Endometrium (tissue), 2 donors: ENCODE data around the gene ZNF423.
A peak's percentile ranks its signal among the peaks of the same experiment; 100 is the strongest.

Experiments used
- FAIRE-seq: peaks from 2 replicates; lab custom pipeline; 2012; peaks lifted over from hg19 to GRCh38; lab: Jason Lieb, UNC
- donor health status: control.
- donor health status: control.

Gene ZNF423

DNA sequence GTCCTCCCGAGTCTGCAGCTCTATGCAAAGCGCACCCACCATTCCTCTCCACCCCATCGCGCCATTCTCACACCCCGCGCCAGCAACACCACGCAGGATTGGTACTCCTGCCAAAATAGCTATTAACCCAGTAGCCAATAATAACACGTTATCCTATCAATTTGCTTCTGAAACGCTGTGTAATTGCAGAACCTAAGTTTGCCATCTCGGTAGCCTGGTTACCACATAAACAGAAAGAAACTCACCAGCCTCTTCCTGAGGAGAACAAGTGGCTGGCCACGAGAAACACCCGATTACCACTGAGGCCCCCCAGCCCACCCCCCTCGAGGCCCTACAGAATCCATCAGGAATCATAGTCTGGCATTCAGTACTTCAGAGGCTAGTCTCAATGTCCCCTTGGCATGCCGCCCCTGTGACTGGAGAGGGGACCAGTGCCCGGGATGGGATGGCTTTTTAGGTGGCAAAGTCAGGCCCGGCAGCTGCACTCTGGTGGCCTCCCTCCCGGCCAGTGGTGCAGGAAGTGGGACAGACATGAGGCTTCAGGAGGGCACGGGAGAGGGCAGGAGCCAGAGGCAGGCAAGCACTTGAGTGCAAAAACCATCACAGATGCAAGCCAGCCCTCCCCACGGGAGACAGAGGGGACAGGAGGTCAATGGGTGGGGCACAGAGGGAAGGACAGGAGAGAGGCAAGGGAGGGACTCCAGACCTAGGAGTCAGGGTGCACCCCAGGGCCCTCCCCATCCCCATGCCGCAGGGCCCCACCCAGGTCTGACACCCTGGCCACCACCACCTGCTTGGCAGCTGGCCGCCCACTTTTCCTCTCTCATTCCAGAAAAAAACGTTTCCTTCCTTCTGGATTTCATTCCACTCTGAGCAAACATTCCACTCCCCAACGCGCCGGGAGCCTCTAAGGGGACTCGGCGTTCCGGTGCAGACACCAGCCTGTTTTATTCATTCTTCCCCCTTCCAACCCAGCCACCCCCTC is 192.5 kb downstream of the ZNF423 start:
- no peak for FAIRE-seq

DNA sequence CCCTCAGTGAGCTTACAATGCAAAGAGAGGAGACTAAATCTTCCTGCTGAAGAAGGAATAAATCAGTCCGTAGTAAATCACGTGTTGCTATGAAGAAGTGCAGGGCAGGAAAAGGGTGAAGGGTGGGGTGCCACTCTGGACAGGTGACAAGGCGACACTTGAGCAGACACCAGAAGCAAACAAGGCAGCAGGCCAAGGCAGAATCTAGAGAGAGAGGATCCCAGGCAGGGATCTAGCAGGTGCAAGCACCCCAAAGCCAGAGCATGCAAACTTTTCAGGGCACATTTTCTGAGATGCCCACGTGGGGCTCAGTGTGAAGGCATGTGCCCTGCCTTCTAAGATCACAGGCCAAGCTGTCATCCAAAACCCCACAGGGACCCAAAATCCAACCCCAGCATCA is 193.3 kb downstream of the ZNF423 start:
- no peak for FAIRE-seq

DNA sequence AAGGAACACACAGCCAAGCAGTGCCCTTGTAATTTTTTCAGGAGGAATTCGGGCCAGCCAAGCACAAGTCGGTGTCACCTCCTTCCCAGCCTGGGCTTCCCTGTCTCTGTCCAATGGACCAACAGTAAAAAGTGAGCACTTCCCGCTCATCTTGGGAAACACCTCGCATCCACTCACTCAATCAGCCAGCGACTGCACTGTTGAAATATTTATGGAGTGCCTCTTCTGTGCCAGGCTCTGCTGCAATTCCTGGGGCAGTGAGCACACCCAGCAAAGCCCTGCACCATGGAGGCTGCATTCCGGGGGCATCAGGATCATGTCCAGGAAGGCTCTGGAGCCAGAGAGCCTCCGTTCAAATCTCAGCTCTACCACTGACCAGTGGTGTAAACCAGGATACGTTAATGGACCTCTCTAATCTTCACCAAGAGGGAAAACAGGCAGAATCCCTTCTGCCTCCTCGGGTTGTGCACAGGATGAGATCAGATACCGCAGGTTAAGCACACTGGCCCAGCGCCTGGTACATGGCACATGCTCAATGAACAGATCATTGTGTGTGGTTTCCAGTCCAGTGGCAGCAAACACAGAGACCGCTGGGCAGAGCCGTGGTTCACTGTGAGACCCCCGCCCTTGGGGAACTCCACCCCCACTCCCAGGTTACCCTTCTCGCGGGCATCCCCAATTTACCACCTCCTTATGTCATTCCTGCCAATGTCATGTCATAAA is 194.3 kb downstream of the ZNF423 start:
- FAIRE-seq = no peak

DNA sequence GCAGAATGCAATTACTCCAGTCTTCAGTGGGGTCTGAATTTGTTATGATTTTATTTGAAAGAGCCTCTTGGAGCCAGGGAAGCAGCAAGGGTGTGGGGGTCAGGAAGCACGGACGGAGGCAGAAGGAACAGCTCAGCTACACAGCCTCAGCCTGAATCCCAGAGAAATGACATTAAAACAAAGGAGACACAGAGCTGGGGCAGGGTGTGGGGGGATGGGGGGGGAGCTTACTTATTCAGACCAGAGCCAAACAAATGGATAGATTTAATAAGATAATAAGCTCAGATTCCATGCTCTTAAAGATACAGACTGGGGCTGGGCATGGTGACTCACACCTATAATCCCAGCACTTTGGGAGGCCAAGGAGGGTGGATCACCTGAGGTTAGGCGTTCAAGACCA is 195.3 kb downstream of the ZNF423 start:
- FAIRE-seq = no peak

DNA sequence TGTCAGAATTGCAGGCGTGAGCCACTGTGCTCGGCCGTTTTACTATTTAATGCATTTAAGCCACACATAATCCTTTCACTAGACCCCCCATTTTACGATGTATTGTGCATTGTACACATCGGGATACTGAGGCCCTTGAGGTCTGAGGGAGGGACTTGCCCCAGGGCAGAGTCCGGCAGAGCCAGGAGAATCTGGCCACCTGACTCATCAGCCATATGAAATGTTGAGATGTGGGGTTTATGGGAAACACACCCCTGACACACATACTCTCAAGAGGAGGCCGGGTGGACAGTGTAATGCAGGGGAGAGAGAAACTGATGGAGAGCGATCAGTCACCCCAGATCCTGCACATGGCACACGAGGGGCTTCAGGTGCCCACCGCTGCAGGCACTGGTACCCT is 196.6 kb downstream of the ZNF423 start:
- no peak for FAIRE-seq

DNA sequence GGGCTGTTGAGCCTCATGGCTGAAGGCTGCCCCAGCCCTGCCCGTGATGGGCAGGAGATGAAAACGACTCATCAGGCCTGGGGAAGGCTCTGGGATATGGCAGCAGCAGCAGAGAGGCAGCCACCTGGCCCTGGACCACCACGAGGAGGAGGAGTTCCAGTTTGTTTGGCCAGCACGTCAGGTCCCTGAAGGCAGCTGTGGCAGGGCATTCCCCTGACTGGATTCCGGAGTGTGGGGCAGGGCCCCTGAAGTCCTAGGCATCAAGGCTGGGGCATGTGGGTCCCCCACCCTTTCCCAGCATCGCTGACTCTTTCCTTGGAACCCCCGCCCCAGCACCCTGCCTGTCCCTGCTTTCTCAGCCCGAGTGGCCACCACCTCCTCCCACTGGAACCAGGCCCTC is 197.4 kb downstream of the ZNF423 start:
- no peak for FAIRE-seq

DNA sequence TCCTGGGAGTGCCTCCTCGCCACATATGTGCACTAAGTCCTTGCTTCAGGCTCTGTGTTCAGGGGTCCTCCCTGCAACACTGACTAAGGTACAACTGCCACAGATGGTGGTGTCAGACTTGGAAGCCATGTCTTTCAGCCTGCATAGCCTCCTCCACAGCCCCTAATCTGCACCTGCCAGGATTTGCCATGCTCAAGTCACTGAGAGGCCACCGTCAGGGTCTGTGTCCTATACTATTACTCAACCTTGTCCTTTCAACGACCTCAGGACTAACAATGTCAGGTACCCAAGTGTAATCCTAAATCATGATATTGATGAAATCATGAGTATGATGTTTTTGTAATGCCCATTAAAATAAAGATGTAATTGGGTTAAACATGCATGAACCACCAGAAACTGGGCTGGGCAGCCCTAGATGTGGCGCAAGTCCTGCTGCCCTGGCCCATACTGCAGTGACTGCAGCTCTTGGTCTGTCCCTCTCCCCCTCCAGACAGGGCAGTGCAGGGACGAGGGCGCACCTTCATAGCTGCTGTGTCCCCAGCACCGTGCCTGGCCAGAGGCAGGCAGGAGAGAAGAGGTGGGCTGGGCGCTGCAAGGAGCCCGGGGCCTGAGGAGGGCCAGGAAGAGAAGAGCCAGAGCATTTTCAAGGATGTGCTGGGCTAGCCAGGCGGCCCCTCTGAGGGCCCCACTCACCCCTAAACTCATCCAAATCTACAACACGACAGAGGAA is 198.0 kb downstream of the ZNF423 start:
- no peak for FAIRE-seq

DNA sequence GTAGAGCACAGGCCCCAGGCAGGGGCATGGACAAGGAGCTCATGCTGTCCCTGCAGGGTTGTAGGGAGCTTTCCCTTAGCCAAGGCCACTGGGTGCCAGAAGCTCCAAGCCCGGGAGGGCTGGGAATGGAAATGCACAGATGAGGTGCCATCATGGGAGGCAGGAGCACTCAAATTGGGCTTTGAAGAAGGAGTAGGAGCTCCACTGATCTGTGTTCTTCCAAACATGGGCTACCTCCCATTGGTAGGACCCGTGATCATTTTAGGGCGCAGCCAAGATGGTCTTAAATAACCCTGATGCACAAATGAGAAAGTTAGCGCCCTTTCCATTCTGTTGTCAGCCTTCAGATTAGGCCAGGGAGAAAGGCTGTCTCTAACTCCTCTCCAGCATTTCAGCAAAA is 201.5 kb downstream of the ZNF423 start:
- no peak for FAIRE-seq

DNA sequence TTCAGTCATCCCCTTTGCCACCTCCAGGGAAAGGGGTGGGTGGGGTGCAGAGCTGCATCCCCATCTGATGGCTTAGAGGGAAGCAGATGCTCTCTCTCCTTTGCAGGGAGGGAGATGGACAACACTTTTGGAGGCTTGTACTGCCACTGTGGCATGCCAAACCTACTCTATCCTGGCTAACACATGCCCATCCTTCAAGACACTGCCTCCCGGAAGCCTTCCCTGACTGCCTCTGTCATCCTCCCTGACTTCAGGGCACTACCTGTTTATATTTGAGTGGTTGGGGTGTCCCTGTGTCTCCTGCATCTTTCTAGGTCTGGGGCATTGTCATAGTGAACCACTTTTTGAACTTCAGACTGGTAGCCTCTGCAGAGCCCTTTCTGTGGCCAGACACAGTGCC is 202.3 kb downstream of the ZNF423 start:
- no peak for FAIRE-seq

DNA sequence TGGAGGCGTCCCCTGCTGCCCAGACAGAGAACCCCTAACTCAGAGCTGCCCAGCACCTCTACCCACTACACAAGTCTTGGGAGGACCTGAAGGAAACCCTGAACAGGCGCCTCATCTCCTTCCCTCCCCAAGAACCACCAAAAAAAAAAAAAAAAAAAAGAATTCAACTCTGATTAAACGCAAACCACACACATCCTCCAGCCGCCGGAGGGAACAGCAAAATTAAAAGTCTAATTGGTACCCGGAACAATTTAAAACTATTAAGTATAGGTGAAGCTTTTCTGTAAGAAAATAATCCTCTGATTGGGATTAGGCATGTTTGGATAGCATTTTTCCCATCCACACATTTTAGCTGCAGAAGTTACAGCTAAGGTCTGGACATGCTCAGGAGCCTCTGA is 202.7 kb downstream of the ZNF423 start:
- no peak for FAIRE-seq

DNA sequence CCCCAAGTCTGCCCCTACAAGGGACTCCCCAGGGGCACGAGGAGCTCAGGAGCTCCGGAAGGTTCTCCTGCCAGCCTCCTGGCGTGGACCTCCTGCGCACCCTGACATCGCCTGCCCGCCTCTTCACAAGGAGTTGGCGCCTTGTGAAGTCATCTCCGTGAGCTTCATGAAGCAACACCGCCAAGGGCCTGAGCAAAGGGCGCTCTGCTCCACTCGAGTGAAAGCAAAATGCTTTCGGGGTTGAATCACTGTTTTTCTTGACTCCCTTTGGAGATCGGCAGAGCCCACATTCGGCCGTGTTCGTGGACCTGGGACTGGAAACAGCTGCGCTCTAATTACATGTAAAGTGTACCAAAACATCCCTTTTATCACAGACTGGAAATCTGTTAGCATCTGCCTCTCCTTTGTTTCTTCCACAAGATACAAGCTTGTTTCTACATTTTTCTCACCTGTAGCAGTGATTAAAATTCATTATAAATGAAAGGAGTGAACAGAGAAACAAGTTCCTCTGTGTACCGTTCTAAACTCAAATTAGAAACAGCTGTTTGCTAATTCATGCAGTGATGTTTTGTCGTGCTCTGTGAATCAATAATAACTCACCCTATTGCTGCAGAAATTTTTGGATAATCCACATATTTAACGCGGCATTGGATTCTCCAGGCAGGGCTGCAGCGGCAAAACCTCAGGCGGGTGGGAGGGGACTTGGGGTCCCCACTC is 203.3 kb downstream of the ZNF423 start:
- peak; percentile 51 for FAIRE-seq

DNA sequence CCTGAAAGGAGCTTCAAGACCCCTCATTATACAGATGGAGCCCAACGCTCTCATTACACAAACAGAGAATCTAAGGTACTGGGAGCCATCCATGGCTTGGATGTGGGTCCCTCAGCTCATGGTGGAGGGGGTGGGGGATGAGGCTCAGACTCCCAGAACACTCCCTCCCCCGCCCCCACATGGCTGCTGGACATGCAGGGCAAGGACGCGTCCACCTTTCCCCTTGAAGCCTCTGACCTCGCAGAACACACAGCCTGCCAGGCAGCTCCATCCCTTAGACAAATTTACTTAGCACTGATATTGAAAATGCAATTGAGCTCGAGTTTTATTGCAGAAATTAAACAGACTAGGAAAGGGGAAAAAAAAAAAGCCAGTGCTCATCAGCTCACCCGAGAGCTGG is 203.9 kb downstream of the ZNF423 start:
- no peak for FAIRE-seq

DNA sequence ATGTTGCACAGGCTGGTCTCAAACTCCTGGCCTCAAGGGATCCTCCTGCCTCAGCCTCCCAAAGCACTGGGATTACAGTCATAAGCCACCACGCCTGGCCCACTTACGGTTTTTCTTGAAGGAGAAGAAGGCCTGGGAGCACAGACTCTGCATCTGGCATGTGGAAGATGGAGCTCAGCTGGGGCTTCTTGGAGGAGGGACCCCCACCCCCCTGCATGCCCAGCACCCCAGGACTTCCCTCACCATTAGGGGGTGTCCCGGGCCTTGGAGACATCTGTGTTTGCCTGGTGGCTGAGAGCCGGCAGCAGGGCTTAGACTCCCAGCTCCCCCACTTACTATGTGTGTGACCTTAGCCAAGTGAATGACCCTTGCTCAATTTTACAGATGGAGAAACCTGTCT is 204.7 kb downstream of the ZNF423 start:
- no peak for FAIRE-seq

DNA sequence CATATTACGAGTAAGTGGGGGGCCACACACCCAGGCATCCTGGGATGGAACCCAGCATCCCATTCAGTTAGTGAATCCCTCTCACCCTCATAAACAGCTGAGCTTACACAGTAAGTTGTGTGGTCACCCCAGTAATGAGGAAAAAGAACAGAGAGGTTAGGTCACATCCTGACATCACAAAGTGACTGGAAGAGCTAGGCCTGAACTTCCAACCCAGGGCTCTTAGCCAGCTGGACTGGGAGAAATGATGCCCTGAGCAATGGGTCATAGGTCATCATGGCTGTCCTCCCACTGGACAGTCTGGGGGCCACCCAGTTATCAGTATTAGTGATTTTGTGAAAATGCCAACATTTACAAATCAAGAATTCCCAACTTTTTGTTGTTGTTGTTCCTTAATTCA is 205.3 kb downstream of the ZNF423 start:
- no peak for FAIRE-seq

DNA sequence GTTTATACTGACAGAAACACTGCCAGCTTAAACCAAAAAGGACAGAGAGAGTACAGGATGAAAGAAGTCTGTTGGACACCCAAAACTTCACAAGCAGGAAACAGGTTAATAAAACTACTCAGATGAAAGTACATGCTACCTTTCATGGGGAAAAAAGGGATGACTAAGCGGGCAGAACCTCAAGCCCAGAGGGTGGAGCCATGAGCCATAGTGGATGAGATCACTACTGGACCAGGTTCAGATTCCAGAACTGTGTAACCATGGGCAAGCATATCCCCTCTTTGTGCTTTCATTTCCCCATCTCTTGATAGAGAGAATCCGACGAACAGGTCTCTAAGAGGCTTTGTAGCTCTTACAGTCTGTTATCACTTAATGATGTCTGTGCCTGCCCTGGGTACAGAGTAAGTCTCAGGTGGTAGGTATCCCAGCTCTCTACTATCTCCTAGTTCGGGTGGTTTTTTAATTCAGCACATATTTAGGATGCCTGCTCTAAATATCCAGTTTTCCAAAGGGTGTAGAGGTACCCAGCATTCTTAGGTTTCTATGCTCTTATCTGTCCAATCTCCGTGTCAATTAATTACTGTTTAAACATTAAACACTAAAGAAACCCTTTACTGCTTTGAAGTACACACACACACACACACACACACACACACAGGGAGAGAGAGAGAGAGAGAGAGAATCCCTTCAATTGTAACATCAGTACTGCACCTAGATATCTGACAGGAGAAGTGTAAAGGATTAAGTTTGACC is 206.7 kb downstream of the ZNF423 start:
- no peak for FAIRE-seq

DNA sequence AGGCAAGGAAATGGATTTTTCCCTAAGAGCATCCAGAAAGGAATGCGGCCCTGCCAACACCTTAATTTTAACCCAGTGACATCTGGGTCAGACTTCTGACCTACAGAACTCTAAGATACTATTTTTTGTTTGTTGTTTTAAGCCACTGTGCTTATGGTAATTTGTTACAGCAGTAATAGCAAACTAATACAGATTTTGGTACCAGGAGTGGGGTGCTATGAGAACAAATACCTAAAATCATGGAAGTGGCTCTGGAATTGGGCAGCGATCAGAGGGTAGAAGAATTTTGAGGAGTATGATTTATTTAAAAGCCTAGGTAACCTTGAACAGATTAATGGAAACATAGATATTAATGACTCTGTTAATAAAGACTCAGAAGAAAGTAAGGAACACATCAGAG is 208.2 kb downstream of the ZNF423 start:
- FAIRE-seq = no peak

DNA sequence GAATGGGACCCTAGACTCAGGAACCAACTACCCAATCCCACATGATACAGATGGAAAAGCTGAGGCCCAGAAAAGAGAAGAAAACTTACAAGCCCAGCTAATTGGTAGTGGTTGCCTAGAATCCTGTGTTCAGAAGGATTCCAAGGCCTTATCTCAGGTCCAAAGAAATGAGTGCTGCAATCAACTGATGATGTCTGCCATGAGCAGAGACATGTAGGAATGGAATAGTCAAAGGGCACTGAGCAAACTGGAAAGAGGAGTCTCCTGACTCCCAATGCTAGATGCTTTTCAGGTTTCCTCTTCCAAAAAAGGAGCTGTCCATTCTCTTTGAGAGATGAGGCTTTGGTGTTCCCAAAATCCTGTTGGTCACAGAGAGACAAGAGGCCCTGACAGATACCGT is 210.6 kb downstream of the ZNF423 start:
- no peak for FAIRE-seq

DNA sequence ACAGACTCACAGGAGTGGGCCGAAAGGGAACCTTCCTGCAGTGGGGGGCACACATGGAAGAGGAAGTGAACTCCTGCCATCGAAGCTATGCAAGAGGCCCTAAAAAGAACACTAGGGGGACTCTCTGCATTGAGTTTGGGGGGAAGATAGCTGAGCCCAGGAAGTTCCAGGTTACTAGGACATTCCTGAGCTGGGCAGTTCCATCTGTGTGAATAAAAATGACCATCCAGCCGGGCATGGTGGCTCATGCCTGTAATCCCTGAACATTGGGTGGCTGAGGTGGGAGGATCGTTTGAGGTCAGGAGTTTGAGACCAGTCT is 211.8 kb downstream of the ZNF423 start:
- no peak for FAIRE-seq

DNA sequence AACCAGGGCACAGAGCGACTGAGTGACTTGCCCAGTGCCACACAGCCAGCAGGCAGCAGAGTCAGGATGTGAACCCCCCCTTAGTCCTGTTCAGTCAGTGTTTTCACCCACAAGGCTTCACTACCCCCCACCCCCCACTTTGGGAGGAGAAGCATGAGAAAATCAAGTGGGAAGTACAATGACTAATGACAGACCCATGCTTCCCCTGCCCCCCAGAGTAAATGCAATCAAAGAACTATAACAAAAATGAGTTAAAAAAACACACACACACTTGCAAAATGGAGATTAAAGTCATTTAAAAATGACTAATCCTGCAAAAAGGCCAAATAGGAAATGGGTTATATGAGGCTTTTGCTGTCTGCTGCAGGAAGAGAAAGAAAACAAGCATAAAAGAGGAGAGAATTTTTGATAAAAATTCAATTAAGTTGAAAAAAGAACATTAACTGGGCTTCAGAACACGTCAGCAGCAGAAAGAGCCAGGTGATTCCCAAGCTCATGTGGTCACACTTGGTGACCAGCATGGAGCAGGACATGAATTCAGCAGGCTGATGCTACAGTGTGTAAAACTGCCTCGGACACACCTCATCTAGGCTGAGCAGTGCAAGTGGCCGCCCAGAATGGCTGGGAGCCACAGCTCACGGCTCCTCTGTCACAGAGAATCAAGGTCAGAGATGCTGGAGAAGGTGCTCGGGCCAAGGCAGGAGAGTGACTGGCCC is 212.3 kb downstream of the ZNF423 start:
- FAIRE-seq = no peak

DNA sequence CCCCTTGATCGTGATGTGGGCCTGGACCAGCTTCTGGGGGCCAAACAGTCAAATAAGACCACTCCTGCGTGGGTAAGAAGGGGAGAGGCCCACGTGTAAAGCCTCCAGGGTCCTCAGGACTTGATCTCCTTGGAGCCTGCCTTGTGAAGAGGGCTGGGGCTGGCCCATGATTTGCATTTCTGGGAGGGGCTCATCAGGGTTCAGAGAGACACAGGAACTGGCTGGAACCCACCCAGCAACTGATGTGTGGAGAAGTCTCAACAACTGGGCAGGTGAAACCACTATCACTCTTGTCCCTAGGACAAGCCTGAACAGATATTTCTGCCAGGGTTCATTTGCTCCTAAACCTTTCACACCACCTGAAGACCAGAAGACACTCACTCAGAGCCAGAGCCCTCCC is 214.7 kb downstream of the ZNF423 start:
- FAIRE-seq = no peak

DNA sequence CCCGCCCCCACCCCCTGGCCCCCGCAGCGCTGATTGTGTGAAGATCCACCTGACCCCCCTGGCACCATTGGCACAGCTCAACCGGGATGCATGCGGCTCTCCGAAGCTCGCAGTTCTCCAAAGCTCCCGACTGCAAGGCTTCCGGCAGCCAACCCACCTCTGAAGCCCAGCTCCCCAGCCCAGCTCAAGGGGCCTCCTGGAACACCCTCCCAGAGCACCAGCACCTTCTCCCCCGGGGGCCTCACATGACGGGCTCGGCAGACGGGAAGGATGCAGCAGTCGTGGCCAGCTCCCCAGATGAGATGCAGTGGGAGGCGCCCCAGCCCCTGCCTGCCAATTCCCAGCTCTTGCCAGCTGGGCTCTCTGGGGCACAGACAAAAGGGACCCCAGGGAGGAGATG is 215.3 kb downstream of the ZNF423 start:
- no peak for FAIRE-seq
